Measurements from ENCODE around the gene WSCD1.

WSCD1 gene

DNA sequence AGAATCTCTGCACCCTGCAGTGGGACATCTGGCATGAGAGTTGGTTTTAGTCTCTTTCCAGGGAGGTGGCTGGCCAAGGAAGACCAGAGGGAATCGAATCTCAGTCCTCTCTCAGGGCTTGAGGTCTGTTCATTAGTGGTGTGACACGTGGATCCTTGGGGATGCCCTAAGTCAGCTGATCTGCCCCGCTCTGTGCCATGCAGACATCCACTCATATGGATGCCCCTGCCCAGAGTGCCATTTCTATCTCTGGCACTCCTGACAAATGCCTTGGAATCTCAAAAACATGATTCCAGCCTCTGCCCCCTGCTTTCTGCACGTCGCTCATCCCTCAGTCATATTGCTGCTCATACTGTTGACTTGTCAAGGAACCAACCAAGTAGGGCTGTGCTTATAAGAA lies 38.8 kb downstream of the WSCD1 start:
- DNase-seq = no peak

DNA sequence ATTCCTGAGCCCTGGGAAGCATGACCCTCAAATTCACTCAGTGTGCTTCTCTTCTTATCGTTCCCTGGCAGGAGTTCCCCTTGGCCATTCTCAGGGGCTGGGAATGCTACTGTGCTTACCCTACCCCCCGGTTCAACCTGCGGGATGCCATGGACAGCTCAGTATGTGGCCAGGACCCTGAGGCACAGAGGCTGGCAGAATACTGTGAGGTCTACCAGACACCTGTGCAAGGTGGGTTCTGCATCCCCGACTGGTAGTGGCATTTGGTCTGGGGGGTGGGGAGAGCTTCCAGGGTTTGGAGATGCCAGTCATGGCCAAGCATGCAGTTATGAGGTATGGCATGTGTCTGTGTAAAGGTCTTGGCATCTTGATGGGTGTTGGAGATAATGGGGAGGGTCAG lies 39.4 kb downstream of the WSCD1 start:
- no peak for DNase-seq

DNA sequence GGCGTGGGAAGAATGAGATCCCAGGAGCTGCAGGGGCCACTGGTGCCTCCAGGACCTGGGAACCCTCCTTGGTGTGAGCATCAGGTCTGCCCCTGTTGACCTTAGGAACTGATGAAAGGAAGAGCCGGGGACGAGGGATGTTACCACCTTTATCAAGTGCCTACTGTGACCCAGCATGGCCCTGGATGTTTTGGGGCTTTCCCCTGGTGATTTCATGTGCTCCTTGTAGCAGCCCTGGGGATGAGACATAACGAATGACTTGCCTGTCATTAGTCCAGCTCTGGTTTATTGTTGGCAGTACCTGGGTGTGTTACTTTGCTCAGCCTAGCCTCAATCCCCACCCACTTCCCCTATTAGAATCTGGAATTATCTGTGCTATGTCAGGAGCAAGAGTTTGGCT lies 39.9 kb downstream of the WSCD1 start:
- no peak for DNase-seq

DNA sequence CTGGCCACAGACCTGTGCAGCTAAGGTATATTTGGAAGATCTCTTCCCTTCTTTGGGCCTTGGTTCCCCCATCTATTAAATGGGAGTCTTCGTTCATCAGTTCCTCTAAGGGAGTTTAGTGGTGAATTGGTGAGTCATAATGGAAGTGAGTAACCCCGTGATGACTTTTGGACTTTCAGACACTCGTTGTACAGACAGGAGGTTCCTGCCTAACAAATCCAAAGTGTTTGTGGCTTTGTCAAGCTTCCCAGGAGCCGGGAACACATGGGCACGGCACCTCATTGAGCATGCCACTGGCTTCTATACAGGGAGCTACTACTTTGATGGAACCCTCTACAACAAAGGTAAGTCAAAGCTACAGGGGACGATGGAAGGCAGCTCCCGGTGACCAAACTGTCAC lies 40.4 kb downstream of the WSCD1 start:
- DNase-seq = no peak

DNA sequence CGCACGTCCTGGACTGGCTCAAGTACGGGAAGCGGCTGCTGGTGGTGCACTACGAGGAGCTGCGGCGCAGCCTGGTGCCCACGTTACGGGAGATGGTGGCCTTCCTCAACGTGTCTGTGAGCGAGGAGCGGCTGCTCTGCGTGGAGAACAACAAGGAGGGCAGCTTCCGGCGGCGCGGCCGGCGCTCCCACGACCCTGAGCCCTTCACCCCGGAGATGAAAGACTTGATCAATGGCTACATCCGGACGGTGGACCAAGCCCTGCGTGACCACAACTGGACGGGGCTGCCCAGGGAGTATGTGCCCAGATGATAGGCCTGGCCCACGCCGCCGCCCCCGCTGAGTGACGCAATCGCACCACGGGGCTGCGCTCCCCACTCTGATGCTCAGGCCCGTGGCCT lies 50.2 kb downstream of the WSCD1 start:
- DNase-seq = no peak

DNA sequence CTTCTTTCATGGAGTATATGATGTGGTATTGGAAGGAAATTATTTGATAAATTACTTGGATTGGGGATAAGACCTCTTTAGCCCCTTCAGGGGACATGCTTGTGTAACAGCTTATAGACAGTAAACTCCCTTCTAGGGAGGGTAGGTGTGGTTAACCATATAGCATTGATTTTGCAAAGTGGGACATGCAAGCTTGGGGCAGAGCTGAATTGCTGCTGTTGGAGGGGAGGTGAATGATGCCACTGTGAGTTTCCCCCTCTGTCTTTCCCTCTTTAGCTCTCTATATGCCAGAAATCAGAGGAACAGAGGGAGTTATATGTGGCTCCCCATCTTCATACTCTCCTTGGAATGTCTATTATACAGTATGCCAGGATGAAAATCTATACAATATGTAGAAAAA lies 54.7 kb downstream of the WSCD1 start:
- no peak for DNase-seq

DNA sequence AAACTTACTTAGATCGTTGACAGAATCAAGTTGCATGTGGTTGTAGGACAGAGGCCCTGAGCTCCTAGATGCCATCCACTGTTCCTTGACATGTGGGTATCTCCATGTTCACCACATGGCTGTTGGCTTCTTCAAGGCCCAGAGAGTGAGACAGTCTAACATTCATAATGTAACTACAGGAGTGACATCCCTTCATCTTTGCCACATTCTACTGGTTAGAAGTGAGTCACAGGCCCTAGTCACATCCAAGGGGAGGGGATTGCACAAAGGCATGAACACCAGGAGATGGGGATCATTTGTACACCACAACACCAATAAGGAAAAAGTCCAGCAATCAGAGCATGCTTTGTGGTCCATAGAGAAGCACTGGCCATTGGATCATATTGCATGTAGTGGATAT lies 56.6 kb downstream of the WSCD1 start:
- DNase-seq = no peak

DNA sequence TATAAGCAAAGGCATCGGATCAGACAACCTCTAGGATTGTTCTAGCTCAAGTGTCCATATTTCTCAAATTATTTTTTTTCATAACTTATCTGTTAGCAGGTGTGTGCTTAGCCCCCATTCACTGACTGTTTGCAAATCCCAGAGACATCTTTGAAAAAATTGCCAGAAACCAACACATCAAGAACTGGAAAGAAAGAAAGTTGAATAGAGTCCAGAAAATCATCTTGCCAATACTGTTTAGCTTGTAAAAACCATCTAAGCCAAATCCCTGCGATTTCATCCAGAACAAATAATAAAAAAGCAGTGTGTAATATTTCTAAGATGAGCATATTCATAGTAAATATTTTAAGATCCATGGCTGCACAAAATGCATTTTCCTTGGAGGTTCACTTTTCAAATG lies 64.5 kb downstream of the WSCD1 start:
- no peak for DNase-seq

DNA sequence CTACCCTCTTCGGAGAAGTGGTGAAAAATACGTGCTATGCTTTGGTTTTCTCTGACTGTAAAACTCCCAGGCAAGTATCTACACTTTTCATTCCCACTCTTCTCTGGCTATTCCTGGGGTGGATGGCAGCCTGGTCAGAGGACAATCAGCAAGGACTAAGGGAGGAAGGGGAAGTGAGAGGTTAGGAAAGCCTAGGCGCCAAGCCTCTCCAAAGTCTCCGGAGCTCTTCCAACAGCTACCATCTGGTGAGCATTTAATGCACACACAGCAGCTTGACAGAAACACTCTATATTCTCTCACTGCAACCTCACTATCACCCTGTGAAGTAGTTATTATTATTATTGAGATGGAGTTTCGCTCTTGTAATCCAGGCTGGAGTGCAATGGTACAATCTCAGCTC lies 65.1 kb downstream of the WSCD1 start:
- no peak for DNase-seq

DNA sequence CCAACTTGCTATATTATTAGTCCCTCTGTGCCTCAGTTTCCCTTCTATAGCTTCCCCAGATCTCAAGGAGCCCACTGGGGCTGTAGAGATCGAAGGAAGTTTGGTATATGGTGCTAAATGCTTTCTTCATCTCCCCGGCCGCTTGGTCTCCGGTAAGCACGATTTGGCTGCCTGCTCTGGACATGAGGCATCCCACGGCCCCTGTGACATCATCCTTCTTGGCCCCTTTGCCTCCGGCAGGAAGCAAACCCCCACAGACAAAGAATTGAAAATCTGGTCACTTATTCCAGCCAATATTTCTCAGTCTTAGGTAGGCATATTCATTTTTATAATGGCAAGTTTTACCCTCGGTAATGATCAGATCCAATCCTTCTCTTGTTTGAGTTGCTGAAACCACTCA lies 65.8 kb downstream of the WSCD1 start:
- no peak for DNase-seq

DNA sequence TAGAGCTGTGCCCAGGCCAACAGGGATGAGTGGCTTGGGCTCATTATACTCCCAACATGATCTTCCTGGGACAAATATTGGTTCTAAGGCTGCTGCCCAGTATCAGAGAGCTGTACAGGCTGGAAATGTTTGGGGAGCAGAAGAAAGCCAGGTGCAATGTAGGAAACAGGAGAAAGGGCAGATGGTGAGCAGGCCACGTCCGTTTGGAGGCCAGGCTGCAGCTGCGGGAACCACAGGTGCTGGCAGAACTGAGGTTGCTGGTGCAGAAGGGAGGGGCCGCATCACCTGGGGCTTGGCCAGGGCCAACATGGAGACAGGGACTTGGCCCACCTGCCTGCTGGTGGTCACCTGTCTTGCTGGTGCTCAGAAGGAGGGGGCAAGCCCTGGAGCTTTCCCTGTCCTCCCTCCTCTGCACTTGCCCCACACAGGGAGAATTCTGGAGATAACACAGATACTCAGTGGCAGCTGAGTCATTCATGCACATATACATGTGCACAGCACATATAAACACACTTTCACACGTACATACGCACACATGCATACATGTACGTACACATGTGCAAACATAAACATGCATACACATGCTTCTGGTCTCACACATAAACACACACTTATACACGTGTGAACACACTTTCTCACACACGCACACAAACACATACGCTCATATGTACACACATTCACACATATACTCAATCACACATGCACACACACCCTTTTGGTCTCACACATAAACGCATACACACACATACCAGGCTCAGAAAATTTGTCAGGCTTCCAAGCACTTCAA lies 67.7 kb downstream of the WSCD1 start:
- DNase-seq = no peak

DNA sequence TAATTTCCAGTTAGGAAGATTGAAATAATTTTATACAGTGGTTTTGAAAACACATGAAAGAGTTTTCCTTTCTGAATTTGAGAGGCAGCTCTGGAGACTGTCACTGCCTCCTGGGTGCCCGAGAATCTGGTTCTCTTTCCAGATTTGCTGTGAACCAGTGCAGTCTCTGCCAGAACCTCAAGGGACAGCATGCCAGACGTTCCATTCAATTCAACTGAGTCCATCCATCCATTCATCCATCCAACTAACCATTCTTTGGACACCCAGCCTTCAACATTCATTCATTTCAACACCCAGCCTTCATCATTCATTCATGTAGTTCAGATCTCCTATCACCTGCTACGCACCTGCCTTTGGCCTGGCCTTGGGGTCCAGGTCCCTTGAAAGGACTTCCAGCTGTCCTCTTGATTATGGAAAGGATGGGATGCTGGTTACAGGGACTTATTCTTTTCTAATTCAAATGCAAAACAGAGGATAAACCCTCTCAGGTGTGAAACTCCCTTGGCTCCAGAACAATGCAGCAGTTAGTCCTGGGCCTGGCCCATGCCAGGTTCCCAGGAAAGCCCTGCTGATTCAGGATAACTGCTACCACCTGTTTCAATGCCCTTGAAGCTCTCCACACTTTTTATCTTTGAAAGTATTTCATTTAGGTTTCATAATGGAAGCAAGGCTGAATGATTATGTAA lies 68.7 kb downstream of the WSCD1 start:
- no peak for DNase-seq

DNA sequence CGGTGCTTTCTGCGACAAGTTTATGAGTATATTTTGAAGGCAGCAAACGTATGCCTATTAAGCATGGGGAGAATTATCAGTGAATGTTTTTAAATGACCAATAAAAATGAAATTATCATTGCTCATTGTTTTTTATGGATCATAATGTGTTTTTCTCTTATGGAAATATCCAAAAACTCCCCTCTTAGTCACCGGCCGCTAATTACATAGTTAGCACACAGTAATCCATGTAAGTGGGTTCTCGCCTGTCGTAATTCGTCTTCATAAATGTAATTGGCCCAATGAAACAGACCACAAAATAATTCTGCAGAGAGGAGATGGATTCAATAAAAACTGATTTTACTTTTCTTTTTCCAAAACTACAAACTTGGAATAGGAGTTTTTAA lies 69.3 kb downstream of the WSCD1 start:
- no peak for DNase-seq

DNA sequence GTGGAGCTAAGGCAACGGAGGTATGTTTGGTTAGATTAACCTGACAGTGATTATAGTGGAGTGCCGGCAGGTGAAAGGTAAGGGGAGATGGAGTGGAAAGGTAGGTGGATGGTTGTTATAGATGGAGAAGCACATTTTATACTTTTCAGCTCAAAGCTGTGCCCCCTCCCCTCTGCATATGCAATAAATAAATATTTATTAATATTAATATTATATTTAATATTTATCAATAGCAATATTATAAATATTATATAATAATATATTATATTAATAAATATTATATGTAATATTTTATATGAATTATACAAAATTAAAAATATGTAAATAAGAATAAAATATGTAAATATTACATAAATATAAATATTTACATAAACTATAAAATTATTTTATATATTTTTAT lies 70.0 kb downstream of the WSCD1 start:
- no peak for DNase-seq

DNA sequence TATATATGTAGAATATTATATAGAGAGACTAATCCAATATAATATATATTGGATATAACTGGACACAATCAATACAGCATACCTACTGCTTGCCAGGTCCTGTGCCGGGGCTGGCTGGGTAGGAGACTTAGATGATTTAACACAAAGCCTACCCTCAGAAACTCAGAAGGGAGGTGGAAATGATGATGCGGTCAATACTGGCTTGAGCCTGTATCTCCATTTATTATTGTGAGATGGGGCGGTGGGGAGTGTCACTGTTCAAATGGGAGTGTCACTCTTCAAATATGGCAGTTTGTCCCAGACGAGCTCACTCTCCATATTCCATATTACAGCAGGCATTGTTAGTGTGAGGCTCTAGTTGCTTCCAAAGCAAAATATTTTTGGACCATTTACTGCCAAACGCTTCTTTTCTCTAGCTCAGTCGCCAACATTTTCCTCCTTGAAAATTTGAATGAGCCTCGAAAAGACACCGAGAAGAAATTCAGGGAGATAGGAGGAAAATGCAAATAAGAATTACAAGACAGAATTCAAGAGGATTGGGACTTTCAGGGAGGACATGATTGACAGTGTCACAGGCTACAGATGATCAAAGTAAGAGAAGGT lies 70.7 kb downstream of the WSCD1 start:
- no peak for DNase-seq

DNA sequence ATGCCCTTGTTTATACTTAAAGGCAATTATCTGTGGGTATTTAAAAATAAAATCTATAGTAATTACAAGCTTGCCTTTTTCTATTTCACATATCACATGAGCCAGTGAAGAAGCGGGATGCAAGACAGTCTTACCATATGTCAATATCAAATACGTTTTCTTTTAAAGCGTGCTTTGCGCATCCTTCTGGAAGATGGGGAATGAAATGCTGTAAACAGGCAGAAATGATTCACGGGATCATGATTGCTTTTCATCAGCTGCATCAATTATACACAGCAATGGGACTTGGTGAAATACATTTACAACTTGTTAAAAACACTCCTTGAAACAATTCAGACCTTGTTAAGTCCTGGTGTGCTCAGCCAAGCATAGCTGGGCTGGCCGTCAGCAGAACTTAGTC lies 72.5 kb downstream of the WSCD1 start:
- DNase-seq = no peak

DNA sequence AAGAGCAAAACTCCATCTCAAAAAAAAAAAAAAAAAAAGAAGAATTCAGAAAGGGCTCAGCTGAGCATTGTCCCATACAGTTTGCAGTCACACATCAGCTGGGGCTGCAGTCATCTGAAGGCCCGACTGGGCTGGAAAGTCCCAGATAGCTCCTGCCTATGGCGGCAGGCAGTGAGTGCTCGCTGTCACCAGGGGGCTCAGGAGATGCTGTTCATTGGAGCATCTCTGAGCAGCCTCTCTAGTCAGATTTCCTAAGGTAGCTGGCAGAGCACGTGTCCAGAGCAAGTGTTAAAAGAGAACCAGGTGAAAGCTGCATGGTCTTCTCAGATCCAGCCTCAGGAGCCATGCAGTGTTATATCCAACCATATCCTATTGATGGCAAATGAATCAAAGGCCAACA lies 75.8 kb downstream of the WSCD1 start:
- no peak for DNase-seq

DNA sequence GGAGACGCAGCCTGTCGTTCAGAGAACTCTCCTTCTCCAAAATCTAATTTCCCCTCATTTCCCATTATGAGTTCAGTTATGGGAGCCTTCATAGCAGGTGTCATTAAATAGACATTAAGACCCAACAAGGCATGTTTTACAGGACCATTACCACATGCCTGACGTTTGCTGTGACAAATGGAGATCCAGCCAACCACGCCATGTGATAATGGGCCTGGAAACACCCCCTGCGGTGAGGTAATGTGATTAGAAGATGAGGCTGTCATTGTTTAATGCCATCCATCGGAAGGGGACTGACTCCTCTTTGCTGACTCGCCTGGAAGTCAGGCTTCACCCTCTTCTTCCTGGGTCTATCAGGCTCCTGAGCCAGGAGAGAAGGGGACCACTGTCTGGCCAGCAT lies 76.9 kb downstream of the WSCD1 start:
- no peak for DNase-seq

DNA sequence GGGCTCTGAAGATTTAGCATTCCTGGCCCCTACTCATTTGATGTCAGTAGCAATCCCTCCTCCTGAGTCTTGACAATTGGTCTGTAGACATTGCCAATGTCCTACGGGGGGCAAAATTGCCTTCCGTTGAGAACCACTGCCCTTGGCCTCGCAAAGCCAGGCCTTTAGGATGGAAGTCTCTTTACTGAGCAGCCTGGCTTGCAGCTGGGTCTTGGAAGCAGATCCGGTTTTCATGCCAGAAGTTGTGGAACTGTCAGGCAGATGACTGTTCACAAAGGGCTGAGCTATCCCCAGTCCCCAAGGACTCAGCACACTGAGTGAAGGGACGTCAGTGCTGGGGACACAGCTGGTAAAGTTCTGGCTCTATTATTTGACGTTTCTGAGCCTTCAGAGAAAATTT lies 83.2 kb downstream of the WSCD1 start:
- no peak for DNase-seq

DNA sequence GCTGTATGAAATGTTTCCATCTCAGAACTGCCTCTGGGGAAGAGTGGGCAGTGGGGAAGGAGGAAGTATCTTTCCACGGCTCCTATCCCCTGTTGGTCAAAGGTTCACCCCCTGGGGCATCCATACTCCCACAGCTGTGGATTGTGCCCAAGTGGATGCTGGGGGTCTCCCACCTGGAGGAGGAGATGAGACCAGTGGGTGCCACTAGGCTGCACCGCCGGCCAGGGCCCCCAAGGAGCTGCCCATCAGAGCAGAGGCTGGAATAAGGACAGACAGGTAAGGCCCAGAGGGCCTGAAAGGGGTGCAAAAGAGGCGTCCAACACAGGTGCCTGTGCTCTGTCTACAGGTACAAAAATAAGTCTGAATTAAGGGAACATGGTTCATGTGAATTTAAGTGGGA lies 87.5 kb downstream of the WSCD1 start:
- no peak for DNase-seq

DNA sequence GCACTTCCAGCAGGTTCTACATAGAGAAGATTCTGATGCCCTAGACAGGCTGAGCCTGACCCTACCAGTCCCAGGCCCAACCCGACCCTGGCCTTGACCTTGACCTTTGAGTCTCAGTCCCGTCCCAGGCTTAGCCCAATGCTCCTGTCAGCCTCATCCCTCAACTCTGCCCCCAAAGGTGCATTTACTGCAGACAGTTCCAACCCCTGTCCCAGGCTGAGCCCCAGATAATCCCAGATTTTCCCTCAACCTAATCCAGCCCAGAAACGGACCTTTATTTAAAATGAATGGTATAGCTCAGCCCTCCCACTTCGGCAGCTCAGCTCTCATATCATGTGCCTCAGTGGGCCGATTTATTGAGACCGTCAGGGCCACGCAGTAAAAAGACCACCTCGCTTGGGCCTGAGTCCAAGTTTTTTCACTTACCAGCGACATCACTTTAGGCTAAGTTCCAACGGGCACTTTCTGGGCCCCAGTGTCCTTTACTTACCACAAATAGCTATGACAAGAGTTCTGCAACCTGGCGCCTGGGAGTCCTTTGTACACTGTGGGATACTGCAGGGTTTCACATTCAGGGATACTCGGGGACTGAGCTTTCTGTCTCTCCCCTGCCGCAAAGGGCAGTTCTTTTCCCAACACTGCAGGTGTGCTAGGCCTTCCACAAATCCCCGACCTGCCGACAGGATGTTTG lies 89.5 kb downstream of the WSCD1 start:
- DNase-seq = no peak

DNA sequence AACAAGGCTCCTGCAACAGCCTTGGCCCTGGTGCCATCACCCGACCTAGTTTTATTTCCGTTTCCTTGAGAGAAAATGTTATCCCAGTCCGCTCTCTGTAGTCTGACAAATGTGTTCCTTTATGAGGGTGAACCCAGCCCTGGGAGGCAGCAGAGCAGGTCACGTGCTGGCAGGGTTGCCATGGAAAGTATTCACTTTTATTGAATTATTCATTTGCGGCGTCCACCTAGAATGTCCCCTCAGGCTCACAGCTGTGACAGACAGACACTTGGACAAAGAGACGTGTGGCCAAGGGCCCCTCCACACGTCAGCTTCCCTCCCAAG lies 90.0 kb downstream of the WSCD1 start:
- DNase-seq = no peak

DNA sequence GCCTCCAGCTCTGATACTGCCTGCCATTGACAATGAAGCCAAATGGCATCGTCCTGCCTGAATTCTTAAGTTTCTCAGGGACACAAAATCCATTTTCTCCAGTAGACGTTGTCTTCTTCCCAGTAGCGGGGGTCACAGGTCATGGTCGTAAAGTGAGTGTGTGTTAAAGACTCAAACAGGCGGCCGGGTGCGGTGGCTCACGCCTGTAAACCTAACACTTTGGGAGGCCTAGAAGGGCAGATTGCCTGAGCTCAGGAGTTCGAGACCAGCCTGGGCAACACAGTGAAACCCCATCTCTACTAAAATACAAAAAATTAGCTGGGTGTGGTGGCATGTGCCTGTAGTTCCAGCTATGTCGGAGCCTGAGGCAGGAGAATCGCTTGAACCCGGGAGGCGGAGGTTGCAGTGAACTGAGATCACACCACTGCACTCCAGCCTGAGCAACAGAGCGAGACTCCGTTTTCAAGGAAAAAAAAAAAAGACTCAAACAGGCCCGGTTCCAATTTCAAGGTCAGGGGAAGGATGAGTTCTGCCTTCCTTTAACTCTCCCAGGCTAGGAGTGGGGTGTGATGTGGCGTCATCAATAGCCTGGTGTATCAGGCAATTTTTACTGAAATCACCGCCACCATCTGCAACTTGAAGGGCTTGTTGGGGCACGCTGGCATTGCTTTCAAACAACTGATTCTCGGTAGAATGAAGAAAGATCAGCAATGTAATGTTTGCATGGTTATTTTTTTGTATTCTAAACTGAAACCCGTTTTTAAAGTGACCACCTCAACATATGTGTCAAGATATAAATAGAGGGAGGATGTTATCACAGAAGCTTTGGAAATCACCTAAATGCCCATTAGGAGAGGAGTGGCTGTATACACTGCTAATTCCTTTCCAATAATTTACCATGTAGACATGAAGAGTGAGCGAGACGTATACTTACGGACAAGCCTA lies 91.0 kb downstream of the WSCD1 start:
- no peak for DNase-seq

Measured in left hindlimb (tissue), 1 donor.